DND-41 (cell line): ENCODE measurements around the gene CELF6.

ENCODE experiments used
- CTCF ChIP-seq: IDR thresholded peaks from 2 replicates; pipeline ENCODE4 v1.5.1; 2012; ENCODE audit warnings: borderline replicate concordance, low read length, moderate library complexity, mild to moderate bottlenecking; ENCODE audit not compliant: poor library complexity, severe bottlenecking; ENCODE audit errors: extremely low read depth
- EZH2 ChIP-seq: IDR thresholded peaks from 3 replicates; pipeline ENCODE4 v1.6.1; 2012; ENCODE audit warnings: borderline replicate concordance, low read depth, mild to moderate bottlenecking, moderate library complexity, low read length, inconsistent platforms; ENCODE audit not compliant: severe bottlenecking

- TF ChIP-seq CTCF, result no peak
- TF ChIP-seq EZH2, result no peak
Measured at GRCh38 chr15:72237029-72237852, 82.7 kb downstream of the CELF6 start.
